ENCODE measurements around the gene CMC4.

- TF ChIP-seq POLR2A (conservative IDR thresholded peaks at IDR 0.05): no peak
- no peak for TF ChIP-seq THAP12 (CRISPR knock-in tag; IDR thresholded peaks at IDR 0.05)
- no peak for TF ChIP-seq CBX3 (IDR thresholded peaks at IDR 0.05; ENCODE audit: borderline replicate concordance in 1 of 2, low read length in 2 of 2)
- no peak for TF ChIP-seq PCBP2 (IDR thresholded peaks at IDR 0.05; ENCODE audit: low read depth, low read length, poor library complexity, severe bottlenecking)
- no peak for TF ChIP-seq SPI1 (IDR thresholded peaks at IDR 0.05; ENCODE audit: borderline replicate concordance, low read depth, low read length)
- peak in 2 of 3 experiments; percentile 17 to 22; a peak in 1 of 6 replicates for TF ChIP-seq CTCF (IDR thresholded peaks at IDR 0.05 in 2 of 3, conservative IDR thresholded peaks at IDR 0.05 in 1 of 3; ENCODE audit: insufficient read depth in 2 of 3, low read depth in 1 of 3, low read length in 3 of 3)
- no peak for TF ChIP-seq ZFX (CRISPR knock-in tag; IDR thresholded peaks at IDR 0.05)
- TF ChIP-seq ZNF518B (CRISPR knock-in tag; IDR thresholded peaks at IDR 0.05): no peak
Measured at GRCh38 chrX:155028129-155028528, 42.8 kb downstream of the CMC4 start.
